LNCaP clone FGC (cell line): ENCODE data around the gene AICDA.
A peak's percentile ranks its signal among the peaks of the same experiment; 100 is the strongest.
"Not testable (repeated sequence)": the region's sequence is repeated elsewhere in the genome, so short reads cannot be mapped to it uniquely, and the experiment has no call there.

Experiments
- DNase-seq: peaks from one replicate; pipeline ENCODE4 v3.0.0-alpha.2; 2011; ENCODE audit warnings: low read depth
- H3K4me3 ChIP-seq: 2 replicates; pipeline ENCODE4 v1.5.1; 2011; ENCODE audit warnings: mild to moderate bottlenecking, low read depth, low read length, control low read depth
- TF ChIP-seq, protein P1 (sequence below): IDR thresholded peaks from 2 replicates; pipeline ENCODE4 v1.5.1; 2012; ENCODE audit warnings: mild to moderate bottlenecking; ENCODE audit not compliant: control insufficient read depth, insufficient read depth; ENCODE audit errors: extremely low read depth

AICDA gene

DNA sequence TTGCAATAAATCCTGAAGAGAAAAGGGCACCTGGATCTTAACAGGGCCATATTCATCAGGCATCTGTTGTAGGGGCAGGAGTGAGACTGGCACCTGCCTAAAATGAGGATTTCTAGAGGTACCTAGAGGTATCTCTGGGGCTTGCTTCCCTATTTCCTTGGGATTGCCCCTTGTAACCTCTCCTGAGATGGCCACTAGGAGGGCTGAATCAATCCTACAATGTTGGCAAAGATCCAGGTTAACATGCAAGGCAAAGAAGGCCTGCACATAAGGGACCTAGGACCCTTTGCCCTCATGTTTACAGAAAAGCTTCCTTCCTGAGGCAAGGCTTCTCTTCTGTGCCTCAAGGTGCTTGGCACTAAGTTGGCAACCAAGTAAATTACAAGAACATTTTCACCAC lies 46.1 kb downstream of the AICDA start:
- DNase-seq: no peak
- TF ChIP-seq, protein P1, sequence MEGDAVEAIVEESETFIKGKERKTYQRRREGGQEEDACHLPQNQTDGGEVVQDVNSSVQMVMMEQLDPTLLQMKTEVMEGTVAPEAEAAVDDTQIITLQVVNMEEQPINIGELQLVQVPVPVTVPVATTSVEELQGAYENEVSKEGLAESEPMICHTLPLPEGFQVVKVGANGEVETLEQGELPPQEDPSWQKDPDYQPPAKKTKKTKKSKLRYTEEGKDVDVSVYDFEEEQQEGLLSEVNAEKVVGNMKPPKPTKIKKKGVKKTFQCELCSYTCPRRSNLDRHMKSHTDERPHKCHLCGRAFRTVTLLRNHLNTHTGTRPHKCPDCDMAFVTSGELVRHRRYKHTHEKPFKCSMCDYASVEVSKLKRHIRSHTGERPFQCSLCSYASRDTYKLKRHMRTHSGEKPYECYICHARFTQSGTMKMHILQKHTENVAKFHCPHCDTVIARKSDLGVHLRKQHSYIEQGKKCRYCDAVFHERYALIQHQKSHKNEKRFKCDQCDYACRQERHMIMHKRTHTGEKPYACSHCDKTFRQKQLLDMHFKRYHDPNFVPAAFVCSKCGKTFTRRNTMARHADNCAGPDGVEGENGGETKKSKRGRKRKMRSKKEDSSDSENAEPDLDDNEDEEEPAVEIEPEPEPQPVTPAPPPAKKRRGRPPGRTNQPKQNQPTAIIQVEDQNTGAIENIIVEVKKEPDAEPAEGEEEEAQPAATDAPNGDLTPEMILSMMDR: no peak

DNA sequence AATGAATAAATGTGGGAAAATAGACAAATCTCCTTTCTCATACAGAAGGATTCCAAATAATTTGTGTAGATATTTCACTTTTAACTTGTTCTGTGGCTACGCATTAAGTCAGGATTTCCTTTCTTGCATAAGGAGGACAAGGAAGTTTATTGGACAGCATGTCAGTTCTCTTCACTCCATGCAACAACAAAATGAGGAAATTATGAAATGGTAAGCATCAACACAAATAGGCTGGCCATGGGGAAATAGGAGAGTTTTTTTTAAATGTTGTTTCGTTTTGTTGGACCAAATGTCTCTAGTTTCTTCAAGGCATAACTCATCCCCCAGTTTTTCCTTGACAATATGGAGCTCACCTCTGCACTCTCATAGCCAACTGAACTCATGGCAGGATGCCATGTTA lies 46.6 kb downstream of the AICDA start:
- H3K4me3 ChIP-seq, DNase-seq: not testable (repeated sequence)

More for the DNA sequence above, 46.1 kb downstream of the AICDA start:
- no peak overlapping the region for H3K4me3 ChIP-seq

DNA sequence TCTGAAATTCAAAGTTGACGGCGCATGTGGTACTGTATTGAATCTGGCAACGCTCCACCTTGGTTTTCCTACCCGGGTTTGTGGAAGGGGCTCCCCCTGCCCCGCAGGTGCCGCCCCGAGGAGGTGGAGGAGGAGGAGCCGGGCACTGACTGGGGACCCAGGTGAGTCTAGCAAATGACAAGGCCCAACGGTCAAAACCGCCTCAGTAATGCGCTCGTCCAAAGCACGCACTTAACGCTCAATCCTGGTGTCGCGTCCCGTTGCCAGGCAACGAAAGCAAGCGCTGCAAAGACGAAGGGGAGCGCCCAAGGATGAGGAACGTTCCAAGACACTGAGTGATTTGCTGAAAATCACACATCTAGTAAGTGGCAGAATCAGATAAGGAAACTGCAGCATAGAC lies 48.0 kb downstream of the AICDA start:
- DNase-seq: no peak
- H3K4me3 ChIP-seq: no peak overlapping the region
- TF ChIP-seq, protein P1: no peak

DNA sequence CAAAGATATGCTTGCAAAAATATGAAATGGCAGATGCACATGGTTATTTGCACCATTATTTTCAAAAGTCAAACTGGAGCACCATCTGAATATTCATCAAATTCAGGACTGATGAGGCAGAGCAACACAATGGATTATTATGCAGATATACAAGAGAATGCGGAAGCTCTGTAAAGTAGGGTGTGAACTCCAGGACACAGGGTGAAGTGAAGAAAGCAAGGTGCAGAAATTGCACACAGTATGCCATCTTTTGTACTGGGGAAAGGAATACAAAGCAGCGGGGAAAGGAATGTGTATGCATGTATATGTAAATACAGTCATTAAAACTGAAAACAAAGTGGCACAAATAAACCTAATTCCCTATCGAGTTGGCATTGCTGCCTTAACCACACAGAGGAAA lies 49.3 kb downstream of the AICDA start:
- DNase-seq: no peak
- no peak overlapping the region for H3K4me3 ChIP-seq
- TF ChIP-seq, protein P1: no peak

DNA sequence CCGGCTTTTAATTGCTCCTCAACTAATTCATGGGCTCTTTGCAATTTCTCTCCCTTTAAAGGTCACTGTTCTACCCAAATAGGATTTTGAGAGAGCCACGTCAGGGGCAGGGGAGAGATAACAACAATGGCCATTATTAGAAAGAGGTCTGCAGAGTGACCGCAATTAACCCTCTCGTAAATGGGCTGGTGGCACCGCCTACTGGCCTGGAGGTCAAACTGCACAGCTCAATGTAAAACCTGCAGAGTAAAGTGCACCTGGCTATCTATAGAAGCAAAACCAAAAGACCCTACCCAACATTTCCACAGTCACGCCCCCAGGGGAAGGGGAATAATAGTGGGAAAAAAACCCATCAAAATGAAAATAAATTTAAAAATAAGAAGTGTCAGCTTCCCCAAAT lies 50.3 kb downstream of the AICDA start:
- TF ChIP-seq, protein P1: 0 out of 2 replicates have a peak, but pooled peaks have one; percentile 25
- no peak overlapping the region for H3K4me3 ChIP-seq
- DNase-seq: no peak

DNA sequence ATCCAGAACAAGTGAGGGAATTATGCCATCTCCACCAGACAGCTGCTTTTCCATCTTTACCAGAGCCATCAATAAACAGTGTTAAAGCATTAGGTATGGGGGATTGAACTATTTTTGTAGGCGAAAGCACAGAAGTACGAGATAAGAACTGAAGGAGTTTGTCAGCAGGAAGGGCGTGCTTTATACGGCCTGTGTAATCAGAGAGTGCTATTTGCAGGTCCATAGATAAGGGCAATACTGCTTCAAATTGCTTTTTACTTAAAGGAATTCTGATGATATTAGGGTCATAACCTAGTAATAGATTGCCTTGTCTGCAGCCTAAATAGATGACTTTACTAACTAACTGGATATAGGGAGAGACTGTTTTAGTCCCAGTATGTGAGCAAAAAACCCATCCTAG lies 51.6 kb downstream of the AICDA start:
- no peak overlapping the region for H3K4me3 ChIP-seq
- DNase-seq: no peak
- TF ChIP-seq, protein P1: no peak

DNA sequence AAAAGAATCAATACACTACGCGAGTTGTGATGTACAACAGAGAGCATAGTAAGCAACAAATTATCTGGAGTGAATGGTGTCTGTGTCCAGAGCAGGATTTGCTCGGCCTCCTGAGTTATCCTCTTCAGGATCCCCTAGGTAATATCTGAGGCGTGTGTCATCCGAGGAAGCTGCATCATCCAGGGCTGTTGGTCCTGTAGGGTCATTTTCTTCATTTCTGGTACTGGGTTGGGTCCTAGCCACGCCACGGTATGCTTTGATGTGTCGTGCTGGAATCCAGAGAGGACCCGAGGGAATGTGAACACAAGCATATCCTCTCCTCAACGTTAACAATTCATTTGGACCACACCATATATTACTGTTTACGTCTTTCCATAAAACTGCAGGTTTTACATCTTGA lies 53.0 kb downstream of the AICDA start:
- DNase-seq: no peak
- TF ChIP-seq, protein P1: no peak
- no peak overlapping the region for H3K4me3 ChIP-seq
